OCI-LY3 (cell line): Measurements from ENCODE around the gene LRRC75B.

Source experiments
- EZH2phosphoT487 ChIP-seq: fragments of 200-600 bp; shearing (Covaris generic); IDR thresholded peaks from 2 replicates; pipeline ENCODE4 v1.6.1; 2018; ENCODE audit warnings: antibody characterized with exemption, mixed run types, low read depth
- TF ChIP-seq, protein P1 (sequence below): fragments of 200-600, 300-600 bp; sonication (generic); IDR thresholded peaks from 2 replicates; pipeline ENCODE4 v1.5.1; 2014; ENCODE audit warnings: antibody characterized with exemption, low read length, low read depth

DNA sequence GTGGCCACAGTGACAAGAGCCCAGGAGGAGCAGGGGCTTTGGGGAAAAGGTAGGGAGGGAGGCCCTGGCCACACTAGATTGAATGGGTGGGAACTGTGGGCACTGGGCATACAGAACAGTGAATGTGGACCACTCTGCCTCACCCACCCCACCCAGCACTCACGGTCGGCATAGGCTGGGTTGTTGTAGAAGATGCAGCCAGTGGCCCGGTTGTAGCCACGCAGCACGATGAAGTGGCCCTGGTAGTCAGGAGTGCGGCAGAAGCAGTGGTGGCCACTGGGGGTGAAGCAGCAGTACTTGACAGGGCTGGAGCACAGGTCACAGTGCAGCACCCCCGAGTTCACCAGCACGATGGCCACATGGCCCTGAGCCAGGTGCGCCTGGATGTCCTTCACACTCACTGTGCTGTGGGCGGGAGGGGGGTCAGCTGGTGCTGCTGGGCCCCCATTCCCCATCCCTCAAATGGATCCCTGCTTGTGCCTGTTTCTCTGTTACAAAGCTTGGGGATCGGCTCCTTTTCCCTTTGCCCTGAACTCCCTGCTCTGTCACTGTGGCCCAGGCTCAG lies 49.1 kb downstream of the LRRC75B start:
- no peak for TF ChIP-seq EZH2phosphoT487
- TF ChIP-seq, protein P1, sequence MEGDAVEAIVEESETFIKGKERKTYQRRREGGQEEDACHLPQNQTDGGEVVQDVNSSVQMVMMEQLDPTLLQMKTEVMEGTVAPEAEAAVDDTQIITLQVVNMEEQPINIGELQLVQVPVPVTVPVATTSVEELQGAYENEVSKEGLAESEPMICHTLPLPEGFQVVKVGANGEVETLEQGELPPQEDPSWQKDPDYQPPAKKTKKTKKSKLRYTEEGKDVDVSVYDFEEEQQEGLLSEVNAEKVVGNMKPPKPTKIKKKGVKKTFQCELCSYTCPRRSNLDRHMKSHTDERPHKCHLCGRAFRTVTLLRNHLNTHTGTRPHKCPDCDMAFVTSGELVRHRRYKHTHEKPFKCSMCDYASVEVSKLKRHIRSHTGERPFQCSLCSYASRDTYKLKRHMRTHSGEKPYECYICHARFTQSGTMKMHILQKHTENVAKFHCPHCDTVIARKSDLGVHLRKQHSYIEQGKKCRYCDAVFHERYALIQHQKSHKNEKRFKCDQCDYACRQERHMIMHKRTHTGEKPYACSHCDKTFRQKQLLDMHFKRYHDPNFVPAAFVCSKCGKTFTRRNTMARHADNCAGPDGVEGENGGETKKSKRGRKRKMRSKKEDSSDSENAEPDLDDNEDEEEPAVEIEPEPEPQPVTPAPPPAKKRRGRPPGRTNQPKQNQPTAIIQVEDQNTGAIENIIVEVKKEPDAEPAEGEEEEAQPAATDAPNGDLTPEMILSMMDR, result no peak
